ENCODE results near the gene FHOD1.

DNA sequence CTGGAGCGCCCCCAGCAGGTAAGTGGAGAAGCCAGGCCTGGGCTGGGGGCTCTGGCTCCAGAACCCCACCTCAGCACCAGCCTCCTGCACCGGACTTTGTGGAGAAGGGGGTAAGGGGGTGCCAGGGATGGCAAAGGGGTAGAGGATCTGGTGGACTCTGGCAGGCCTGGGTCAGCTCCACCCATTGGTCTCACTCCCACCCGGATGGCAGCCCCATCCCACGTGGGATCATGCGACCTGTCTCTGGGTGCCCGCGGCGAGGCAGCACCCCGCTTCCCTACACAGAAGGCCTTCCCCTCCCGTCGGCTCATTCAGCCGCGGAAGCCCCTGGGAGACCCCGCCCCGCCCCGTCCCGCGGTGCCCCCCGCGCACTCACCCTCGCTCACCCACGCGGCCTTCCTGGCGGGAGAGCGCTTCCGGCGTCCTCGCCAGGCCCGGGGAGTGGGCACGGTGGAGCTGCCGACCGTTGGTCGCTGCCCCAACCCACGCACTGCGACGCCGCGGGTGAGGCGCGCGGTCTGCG lies 31.6 kb upstream of the FHOD1 start:
- TF ChIP-seq POLR2A (IDR thresholded peaks at IDR 0.05) = no peak
- TF ChIP-seq, protein P1, sequence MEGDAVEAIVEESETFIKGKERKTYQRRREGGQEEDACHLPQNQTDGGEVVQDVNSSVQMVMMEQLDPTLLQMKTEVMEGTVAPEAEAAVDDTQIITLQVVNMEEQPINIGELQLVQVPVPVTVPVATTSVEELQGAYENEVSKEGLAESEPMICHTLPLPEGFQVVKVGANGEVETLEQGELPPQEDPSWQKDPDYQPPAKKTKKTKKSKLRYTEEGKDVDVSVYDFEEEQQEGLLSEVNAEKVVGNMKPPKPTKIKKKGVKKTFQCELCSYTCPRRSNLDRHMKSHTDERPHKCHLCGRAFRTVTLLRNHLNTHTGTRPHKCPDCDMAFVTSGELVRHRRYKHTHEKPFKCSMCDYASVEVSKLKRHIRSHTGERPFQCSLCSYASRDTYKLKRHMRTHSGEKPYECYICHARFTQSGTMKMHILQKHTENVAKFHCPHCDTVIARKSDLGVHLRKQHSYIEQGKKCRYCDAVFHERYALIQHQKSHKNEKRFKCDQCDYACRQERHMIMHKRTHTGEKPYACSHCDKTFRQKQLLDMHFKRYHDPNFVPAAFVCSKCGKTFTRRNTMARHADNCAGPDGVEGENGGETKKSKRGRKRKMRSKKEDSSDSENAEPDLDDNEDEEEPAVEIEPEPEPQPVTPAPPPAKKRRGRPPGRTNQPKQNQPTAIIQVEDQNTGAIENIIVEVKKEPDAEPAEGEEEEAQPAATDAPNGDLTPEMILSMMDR (IDR thresholded peaks at IDR 0.05) = peak in 3 of 6 experiments; percentile 19 to 36 (median 32)
